ENCODE data around the gene SEC61B.
"Not testable (repeated sequence)": the region's sequence is repeated elsewhere in the genome, so short reads cannot be mapped to it uniquely, and the experiment has no call there.

Gene SEC61B

DNA sequence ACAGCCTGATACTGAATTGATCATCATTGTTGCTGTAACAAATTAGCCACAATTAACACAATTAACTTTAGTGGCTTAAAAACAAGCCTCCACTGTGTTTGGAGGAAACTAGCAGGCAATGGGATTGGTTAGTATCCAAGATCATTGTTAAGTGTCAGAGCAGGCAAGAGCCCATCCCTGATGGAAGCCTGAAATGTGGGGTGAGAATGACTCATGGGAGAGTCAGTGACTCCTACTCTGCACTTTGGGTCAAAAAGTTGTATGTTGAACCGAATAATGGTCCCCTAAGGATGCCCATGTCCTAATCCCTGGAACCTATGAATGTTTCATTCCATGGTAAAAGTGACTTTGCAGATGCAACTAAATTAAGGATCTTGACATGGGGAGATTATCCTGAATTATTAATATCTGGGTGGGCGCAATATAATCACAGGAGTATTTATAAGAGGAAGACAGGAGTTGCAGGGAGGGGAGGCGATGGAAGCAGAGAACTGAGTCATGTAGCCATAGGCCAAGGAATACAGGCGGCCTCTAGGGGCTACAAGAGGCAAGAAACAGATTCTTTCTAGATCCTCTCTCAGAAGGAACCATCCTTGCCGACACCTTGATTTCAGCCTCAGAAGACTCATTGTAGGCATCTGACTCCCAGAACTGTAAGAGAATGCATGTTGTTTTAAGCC is 29.2 kb upstream of the SEC61B start:
- DNase-seq: no peak

DNA sequence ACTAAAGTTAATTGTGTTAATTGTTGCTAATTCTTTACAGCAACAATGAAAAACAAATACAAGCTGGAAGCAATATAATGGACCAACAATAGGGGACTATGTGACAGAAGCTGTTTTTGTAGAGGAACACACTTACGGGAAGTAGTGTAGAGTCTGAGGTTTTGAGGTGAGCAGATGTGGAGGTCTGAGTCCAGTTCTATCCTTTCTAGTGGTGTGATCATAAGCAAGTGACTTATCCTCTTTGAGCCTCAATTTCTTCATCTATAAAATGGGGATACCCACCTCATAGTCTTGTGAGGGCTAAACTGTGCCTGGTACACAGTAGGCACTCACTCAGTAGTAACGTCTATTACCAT is 28.6 kb upstream of the SEC61B start:
- no peak for DNase-seq

DNA sequence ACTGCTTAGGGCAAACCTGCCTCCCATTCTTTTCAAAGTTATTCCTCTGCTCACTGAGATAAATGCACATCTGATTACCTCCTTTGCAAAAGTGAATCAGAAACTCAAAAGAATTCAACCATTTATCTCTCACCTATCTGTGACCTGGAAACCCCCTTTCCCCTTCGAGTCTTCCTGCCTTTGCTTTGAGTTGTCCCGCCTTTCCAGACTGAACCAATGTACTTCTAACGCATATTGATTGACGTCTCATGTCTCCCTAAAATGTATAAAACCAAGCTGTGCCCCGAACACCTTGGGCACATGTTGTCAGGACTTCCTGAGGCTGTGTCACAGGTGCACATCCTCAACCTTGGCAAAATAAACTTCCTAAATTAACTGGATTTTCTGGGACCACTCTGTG is 25.6 kb upstream of the SEC61B start:
- not testable (repeated sequence) for DNase-seq

- no peak for DNase-seq
These were observed 24.9 kb upstream of the SEC61B start for GRCh38 chr9:99197124-99197630.

DNA sequence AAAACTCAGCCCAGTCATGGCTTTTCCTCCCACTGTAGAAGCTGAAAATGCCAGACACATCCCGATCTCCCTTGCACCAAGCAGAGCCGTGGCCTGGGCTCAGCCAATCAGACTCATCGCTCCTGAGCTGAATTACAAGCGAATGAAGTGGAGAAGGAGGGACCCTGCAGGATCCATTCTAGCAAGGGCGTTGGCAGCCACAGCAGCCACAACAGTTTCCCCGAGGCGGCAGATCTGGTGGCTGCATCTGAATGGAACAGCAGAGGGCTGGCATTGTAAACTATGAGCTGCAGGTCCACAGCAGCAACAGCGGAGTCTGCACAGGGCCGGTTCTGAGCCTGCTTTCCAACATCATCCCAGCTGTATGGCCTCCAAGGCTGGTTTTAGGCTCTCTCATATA is 24.1 kb upstream of the SEC61B start:
- DNase-seq: no peak

DNA sequence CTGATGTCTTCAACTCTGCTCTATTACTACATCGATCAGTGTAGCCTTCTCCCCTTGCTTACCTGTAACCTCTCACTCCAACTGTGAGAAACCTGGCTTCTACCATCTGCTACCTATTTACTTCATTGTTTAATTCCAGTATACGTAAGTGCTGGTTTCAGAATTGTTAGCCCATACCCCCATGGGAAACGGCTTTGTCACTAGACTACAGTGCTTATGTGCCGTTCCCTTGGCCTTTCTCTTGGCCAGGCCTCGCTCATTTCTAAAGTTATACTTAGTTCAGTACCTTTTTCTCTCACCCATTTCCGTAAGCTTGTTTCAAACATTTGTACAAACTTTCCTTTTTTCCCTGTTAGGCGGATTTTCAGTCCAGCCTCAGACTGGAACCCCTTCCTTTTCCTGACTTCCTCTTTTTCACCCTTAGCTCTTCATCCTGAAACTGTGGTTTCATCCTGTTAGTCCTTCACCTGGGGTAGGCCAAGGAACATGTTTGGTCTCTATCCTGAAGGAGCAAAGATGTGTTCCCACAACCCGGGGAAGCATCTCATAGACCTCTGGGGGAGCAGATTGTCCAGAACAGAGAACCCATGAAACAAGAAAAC is 22.0 kb upstream of the SEC61B start:
- no peak for DNase-seq

DNA sequence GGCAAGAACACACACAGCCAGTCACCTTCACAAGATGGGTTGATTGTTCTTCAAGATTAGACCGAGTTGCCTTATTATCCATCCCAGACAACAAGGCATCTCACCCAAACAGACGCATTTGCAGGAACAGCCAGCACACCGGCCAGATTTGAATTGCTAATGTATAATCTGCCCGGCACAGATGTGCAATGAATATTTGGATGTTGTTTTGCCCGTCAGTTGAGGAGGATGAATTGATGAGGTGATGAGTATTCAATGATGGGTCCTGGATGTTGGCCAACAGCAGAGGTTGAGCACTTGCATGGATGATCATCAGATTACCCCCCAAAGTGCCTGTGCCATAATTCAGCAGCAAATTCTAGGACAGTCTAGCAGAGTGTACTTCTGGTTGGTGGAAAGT is 20.5 kb upstream of the SEC61B start:
- DNase-seq: no peak

DNA sequence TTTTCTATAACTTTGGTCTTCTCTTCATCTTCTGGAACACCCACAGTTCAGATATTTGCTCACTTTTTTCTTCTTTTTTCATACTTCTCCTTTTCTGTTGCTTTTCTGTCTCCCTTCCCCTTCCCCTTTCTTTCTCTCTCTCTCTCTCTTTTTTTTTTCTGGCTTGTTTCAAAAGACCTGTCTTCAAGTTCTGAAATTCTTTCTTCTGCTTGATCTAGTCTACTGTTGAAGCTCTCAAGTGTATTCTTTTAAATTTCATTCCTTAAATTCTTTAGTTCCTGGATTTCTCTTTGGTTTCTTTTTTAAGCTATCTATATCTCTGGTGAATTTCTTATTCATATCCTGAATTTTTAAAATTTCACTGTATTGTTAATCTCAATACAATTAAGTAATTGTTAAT is 11.5 kb upstream of the SEC61B start:
- DNase-seq: no peak

DNA sequence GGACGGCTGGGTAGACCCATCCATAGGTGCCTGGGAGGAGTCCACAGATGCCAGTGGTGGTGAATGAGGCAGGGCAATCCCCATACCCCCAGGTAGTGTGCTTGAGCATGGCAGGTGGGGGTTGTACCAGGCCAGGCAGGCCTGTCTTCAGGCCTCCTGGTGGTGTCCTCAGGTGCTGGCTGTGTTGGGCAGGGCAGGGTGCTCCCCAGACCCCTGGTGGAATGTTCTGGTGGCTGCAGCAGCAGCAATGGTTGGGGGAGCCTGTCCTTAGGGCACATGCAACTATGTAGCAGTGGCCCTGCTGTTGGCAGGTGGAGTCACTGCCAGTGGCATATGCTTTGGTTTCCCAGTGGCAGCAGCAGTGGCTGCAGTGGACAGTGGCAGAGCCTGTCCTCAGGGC is 10.3 kb upstream of the SEC61B start:
- DNase-seq: no peak

- DNase-seq: no peak
These were observed 8.9 kb upstream of the SEC61B start for GRCh38 chr9:99213197-99213596.

DNA sequence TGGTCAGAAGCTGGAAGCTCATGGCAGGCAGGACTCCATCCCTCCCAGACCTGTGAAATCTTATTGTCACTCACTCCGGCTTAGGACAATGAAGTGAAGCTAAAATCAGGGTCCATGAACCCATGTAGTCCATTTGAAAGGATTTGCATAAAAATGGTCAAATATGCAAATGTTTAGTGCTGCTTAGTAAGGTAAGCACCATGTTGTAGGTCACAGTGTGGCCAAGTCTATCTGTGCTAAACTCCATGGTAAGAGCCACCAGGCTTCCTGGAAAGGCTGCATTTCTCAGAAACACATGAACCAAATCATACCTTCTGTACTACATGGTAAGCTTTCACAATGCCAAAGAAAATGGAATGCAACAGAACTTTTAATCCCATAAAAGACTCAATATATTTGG is 6.0 kb upstream of the SEC61B start:
- DNase-seq: no peak

DNA sequence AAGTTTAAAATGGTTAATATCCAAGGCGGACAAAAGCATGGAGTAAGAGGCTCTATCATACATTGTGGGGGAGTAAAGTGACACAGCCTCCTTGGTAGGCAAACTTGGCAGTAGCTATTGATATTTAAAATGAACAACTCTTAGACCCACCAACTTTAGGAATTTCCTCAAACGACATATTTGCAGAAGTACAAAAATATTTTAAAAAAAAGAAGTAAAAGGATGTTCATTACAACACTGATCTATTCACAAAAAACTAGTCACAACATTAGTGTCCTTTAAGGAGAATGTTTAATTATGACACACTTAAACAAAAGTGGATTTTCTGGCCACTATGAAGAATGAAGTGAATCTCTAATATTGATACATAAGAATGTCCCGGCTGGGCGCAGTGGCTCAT is 2.1 kb upstream of the SEC61B start:
- no peak for DNase-seq

DNA sequence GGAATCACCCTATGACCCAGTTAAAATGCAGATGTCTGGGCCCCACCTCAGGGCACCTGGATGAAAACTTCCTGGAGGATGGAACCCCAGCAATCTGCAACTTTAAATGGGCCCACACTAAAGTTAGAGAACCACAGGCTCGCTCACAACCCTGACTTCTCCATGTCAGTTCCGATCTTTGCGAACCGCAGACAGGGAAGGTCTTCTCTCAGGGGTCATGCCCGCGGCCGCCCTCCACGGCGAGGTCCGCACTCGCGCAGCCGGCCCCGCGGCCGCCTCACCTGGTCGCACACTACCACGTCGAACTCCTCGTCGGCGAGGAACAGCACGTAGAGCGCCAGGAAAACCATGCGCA is 839 bp upstream of the SEC61B start:
- DNase-seq: no peak

DNA sequence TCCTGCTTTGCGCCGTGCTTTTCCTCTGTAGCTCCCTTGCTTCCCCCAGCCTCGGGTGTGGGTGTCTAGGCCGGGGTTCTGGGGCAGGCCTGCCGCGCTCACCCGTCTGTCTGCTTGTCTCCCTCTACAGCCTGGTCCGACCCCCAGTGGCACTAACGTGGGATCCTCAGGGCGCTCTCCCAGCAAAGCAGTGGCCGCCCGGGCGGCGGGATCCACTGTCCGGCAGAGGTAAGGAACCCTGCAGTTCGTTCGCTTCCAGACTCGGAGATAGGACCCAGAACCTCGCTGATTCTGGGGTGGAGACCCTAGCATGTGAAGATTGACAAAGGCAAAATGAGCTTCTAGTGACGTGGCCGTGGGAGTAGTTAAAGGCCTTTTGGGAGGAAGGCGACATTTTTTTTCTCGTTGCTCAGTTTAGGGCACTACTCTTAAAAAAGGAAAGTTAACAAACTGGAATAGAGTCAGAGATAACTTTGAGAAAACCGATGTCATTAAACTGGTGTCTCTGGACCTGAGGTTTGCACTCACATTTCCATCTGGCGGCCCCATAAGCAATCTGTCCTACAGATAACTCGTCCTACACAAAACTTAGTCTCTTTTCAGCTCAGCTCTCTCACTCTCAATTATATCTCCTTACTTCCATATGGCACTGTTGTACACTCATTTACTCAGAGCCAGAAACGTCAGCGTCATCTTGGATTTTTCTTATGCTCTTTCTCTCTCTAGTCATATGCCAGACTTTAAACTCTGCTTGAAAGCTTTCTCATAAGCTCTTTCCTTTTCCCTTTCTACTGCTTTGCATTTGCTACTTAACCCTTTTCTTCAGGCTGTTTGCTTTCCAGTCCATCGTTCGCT is 561 bp downstream of the SEC61B start:
- DNase-seq: no peak

DNA sequence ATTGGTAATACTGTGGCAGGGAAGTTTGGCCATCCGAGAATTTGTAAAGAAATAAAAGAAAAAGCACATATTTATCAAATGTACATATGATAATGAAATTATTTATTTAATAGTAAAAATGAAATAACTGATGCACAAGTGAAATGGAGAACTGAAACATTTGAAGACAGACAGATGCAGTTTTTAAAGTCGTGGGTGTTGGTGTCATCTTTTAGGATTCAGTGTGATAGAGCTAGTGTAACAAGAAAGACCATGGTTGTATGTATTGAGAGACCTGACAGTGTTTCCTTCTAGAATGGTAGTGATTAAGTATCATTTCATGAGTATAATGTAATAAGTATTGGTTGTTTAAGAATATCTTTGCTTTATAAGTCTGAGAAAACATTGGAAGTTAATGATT is 2.4 kb downstream of the SEC61B start:
- no peak for DNase-seq

DNA sequence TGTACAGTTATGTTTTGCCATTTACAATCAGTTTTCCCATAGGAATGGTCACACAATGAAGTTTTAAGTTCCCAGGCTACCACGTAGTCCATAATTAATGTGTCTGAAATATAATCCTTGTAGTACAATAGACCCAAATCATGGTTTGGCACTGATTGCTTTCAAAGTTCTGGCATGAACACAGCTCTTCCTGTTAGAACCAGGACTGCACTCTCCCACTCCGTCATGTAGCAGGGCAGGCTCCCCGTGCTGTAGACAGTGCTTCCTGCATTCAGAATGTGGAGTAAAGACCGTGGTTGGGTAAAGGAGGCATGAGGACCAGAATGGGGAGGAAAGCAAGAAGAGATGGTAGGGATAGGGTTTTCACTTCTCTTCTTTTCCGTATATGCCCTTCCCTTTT is 4.0 kb downstream of the SEC61B start:
- no peak for DNase-seq

DNA sequence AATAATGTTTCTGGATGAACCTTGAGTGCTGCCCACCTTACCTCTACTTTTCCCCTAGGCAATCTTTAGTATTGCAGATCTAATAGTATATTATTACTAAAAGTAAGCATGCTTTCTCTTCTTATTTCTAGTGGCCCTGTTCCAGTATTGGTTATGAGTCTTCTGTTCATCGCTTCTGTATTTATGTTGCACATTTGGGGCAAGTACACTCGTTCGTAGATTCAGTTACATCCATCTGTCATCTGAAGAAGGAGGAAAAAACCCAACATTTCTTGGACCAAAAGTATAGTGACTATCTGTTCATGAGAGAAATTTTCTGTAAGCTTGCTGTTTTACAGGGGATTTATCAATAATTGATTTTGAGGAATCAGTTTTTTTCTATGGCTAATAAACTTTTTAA is 8.1 kb downstream of the SEC61B start:
- DNase-seq: no peak

DNA sequence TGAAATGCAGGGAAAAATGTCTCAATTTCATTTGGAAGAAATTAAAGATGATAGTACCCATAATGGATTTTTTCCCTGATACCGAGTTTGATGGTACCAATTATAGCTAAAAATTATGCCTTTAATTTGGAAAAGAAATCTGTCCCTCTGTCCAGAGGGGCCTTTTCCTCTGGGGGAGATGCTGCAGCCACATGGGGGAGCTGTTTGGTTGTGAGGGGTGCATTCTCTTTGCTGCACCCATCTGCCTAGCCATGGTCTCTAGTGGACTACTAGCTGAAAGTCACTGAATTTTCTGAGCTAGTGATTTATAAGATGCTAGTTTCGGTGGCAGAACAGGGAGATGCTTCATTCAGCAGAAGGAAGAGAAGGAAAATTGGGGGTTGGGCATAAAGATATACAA is 9.6 kb downstream of the SEC61B start:
- no peak for DNase-seq

DNA sequence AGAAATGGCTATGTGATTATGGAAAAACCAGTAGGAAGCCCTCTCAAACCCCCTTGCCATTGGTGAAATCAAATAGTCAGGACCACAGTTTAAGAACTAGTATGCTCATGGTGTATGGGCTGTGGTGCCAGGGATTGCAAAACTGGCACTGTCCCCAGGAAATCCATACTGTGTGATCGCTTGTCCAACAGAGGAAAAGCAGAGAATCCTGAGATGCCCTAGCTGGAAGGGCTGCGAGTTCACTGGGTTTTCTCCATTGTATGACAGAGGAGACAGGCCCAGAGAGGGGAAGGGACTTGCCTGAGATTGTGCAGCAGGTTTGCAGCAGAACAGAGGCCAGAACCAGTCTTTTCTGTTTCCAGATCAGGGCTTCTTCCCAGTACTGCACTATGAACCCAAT is 12.5 kb downstream of the SEC61B start:
- DNase-seq: no peak

- DNase-seq: no peak
These were observed 13.0 kb downstream of the SEC61B start for GRCh38 chr9:99235069-99235468.

- no peak for DNase-seq
These were observed 14.0 kb downstream of the SEC61B start for GRCh38 chr9:99235926-99236634.

- no peak for DNase-seq
These were observed 15.3 kb downstream of the SEC61B start for GRCh38 chr9:99237356-99237755.

DNA sequence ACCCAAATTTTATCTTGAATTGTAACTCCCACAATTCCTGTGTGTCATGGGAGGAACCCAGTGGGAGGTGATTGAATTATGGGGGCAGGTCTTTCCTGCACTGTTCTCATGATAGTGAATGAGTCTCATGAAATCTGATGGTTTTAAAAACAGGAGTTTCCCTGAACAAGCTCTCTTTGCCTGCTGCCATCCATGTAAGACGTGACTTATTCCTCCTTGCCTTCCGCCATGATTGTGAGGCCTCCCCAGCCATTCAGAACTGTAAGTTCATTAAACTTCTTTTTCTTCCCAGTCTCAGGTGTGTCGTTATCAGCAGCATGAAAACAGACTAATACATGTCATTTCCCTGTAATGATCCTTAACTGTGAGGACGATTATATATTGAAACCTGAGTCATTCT is 15.8 kb downstream of the SEC61B start:
- DNase-seq: not testable (repeated sequence)

- DNase-seq: no peak
These were observed 16.2 kb downstream of the SEC61B start for GRCh38 chr9:99238331-99238730.

Measured in NCI-H226 (cell line).